Fibroblast of the aortic adventitia (primary cell): ENCODE data around the gene CARD10. TPM values are rescaled to one million over a fixed set of nuclear protein-coding genes. Genes with fewer than 3 reads are reported as not detected.

ENCODE experiments used
- DNase-seq: peaks from one replicate; pipeline ENCODE4 v3.0.0-alpha.2; 2010; ENCODE audit warnings: low read depth
- H3K4me3 ChIP-seq: 2 replicates; pipeline ENCODE4 v1.5.1; 2011; ENCODE audit warnings: low read depth, mild to moderate bottlenecking, control low read depth, low read length, moderate library complexity
- CTCF ChIP-seq: IDR thresholded peaks from 2 replicates; pipeline ENCODE4 v1.5.1; 2011; ENCODE audit warnings: mild to moderate bottlenecking, low read length, control low read depth, inconsistent platforms; ENCODE audit not compliant: insufficient read depth
- total RNA-seq: library from RNA; depleted of rRNA; stranded (reverse); fragments of >200 nt; gene quantifications from 2 replicates; pipeline ENCODE4 v1.2.3, GENCODE V29; 2012; ENCODE audit warnings: low replicate concordance

Gene CARD10
- total RNA-seq, 1 donor = 13.1 TPM

GRCh38 chr22:37509059-37509860 is 10.0 kb downstream of the CARD10 start:
- no peak for DNase-seq
- no peak for TF ChIP-seq CTCF
- H3K4me3 ChIP-seq = no peak overlapping the region

- no peak overlapping the region for H3K4me3 ChIP-seq
- no peak for DNase-seq
- TF ChIP-seq CTCF = no peak
Measured at GRCh38 chr22:37508431-37508992, 10.7 kb downstream of the CARD10 start.

GRCh38 chr22:37507731-37508130 is 11.5 kb downstream of the CARD10 start:
- no peak for DNase-seq
- TF ChIP-seq CTCF = no peak
- no peak overlapping the region for H3K4me3 ChIP-seq

GRCh38 chr22:37505989-37506388 is 13.2 kb downstream of the CARD10 start:
- no peak overlapping the region for H3K4me3 ChIP-seq
- DNase-seq = no peak
- TF ChIP-seq CTCF = no peak

- no peak overlapping the region for H3K4me3 ChIP-seq
- no peak for DNase-seq
- no peak for TF ChIP-seq CTCF
Measured at GRCh38 chr22:37505565-37505964, 13.7 kb downstream of the CARD10 start.

- no peak for TF ChIP-seq CTCF
- no peak for DNase-seq
Measured at GRCh38 chr22:37504964-37505363, 14.3 kb downstream of the CARD10 start.

GRCh38 chr22:37503850-37504249 is 15.4 kb downstream of the CARD10 start:
- DNase-seq = no peak
- no peak for TF ChIP-seq CTCF

More at GRCh38 chr22:37504964-37505363, 14.3 kb downstream of the CARD10 start:
- H3K4me3 ChIP-seq = no peak overlapping the region

More at GRCh38 chr22:37503850-37504249, 15.4 kb downstream of the CARD10 start:
- H3K4me3 ChIP-seq = no peak overlapping the region
